Measurements from ENCODE around the gene RFPL3. TPM values are rescaled to one million over a fixed set of nuclear protein-coding genes. Genes with fewer than 3 reads are reported as not detected.

RFPL3 gene
- total RNA-seq, 1 donor, result not detected

GRCh38 chr22:32378707-32379272 is 21.1 kb downstream of the RFPL3 start:
- Histone ChIP-seq H3K4me2 (ENCODE audit: insufficient read depth, low read length) (no peak overlapping the region), H3K4me3 (ENCODE audit: insufficient read depth, low read length) (no peak overlapping the region), H3K27me3 (ENCODE audit: insufficient read depth, low read length) (no peaks in the 10 kb centered on the region), H3K27ac (ENCODE audit: low read depth, low read length) (no peak overlapping the region), H3K36me3 (ENCODE audit: insufficient read depth, low read length) (no peaks in the 10 kb centered on the region), H3K4me1 (ENCODE audit: insufficient read depth, low read length) (no peaks in the 10 kb centered on the region), H4K20me1 (ENCODE audit: insufficient read depth, low read length) (no peaks in the 10 kb centered on the region), H3K9me3 (ENCODE audit: low read depth, low read length) (no peaks in the 10 kb centered on the region), H3K79me2 (ENCODE audit: insufficient read depth, low read length) (no peaks in the 10 kb centered on the region), H2AFZ (ENCODE audit: low read length) (no peak overlapping the region)
- DNase-seq (ENCODE audit: insufficient read length, low spot score, missing footprints), result peak; percentile 79
- peak; percentile 65 for TF ChIP-seq CTCF (IDR thresholded peaks at IDR 0.05; ENCODE audit: extremely low read depth, low read depth, low read length)

- no peak for TF ChIP-seq CTCF (IDR thresholded peaks at IDR 0.05; ENCODE audit: extremely low read depth, low read depth, low read length)
- H4K20me1 ChIP-seq (ENCODE audit: insufficient read depth, low read length), result no peaks in the 10 kb centered on the region
- H3K4me3 ChIP-seq (ENCODE audit: insufficient read depth, low read length), result no peak overlapping the region
- H2AFZ ChIP-seq (ENCODE audit: low read length), result no peak overlapping the region
- H3K27me3 ChIP-seq (ENCODE audit: insufficient read depth, low read length), result no peaks in the 10 kb centered on the region
- H3K4me2 ChIP-seq (ENCODE audit: insufficient read depth, low read length), result no peak overlapping the region
- H3K9me3 ChIP-seq (ENCODE audit: low read depth, low read length), result no peaks in the 10 kb centered on the region
- no peaks in the 10 kb centered on the region for H3K79me2 ChIP-seq (ENCODE audit: insufficient read depth, low read length)
- DNase-seq (ENCODE audit: insufficient read length, low spot score, missing footprints), result no peak
- H3K4me1 ChIP-seq (ENCODE audit: insufficient read depth, low read length), result no peaks in the 10 kb centered on the region
- peaks cover 5% of the 10 kb centered on the region for H3K36me3 ChIP-seq (ENCODE audit: insufficient read depth, low read length)
- H3K27ac ChIP-seq (ENCODE audit: low read depth, low read length), result no peak overlapping the region
These were observed 23.3 kb downstream of the RFPL3 start for GRCh38 chr22:32380991-32381390.

- Histone ChIP-seq H3K9me3 (ENCODE audit: low read depth, low read length) (no peaks in the 10 kb centered on the region), H3K27ac (ENCODE audit: low read depth, low read length) (no peak overlapping the region), H4K20me1 (ENCODE audit: insufficient read depth, low read length) (peaks cover 5% of the 10 kb centered on the region), H2AFZ (ENCODE audit: low read length) (no peak overlapping the region), H3K4me1 (ENCODE audit: insufficient read depth, low read length) (no peaks in the 10 kb centered on the region), H3K4me3 (ENCODE audit: insufficient read depth, low read length) (no peak overlapping the region), H3K36me3 (ENCODE audit: insufficient read depth, low read length) (peaks cover 35% of the 10 kb centered on the region), H3K79me2 (ENCODE audit: insufficient read depth, low read length) (no peaks in the 10 kb centered on the region), H3K4me2 (ENCODE audit: insufficient read depth, low read length) (no peak overlapping the region), H3K27me3 (ENCODE audit: insufficient read depth, low read length) (no peaks in the 10 kb centered on the region)
- no peak for TF ChIP-seq CTCF (IDR thresholded peaks at IDR 0.05; ENCODE audit: extremely low read depth, low read depth, low read length)
- DNase-seq (ENCODE audit: insufficient read length, low spot score, missing footprints), result no peak
These were observed 28.0 kb downstream of the RFPL3 start for GRCh38 chr22:32385681-32386080.

- H3K79me2 ChIP-seq (ENCODE audit: insufficient read depth, low read length), result no peaks in the 10 kb centered on the region
- no peak for DNase-seq (ENCODE audit: insufficient read length, low spot score, missing footprints)
- peaks cover 72% of the 10 kb centered on the region for H3K36me3 ChIP-seq (ENCODE audit: insufficient read depth, low read length)
- peak; percentile 54 for TF ChIP-seq CTCF (IDR thresholded peaks at IDR 0.05; ENCODE audit: extremely low read depth, low read depth, low read length)
- H3K9me3 ChIP-seq (ENCODE audit: low read depth, low read length), result no peaks in the 10 kb centered on the region
- no peak overlapping the region for H2AFZ ChIP-seq (ENCODE audit: low read length)
- H3K4me1 ChIP-seq (ENCODE audit: insufficient read depth, low read length), result no peaks in the 10 kb centered on the region
- no peak overlapping the region for H3K4me3 ChIP-seq (ENCODE audit: insufficient read depth, low read length)
- no peak overlapping the region for H3K4me2 ChIP-seq (ENCODE audit: insufficient read depth, low read length)
- H3K27me3 ChIP-seq (ENCODE audit: insufficient read depth, low read length), result no peaks in the 10 kb centered on the region
- peaks cover 5% of the 10 kb centered on the region for H4K20me1 ChIP-seq (ENCODE audit: insufficient read depth, low read length)
- H3K27ac ChIP-seq (ENCODE audit: low read depth, low read length), result no peak overlapping the region
These were observed 32.0 kb downstream of the RFPL3 start for GRCh38 chr22:32389685-32390084.

Data from osteoblast (primary cell).